Measurements from ENCODE around the gene MACROD2.

MACROD2 gene

DNA sequence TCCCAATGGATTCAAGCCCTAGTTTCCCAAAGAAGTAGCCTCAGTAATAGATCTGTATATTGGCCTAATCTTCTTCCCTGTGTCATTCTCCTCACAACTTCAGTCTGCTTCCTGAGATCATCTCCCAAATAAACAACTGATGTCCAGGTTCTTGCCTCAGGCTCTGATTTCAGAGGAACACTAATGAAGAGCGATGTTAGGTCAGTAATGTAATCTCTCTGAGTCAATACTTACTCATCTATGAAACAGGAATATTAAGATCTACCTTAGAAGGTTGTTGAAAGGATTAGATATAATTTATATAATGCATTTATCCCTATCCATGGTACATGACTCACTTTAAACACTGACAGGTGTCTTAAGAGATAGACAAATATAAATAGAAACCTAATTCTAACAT is 588.1 kb downstream of the MACROD2 start:
- Mint-ChIP-seq H3K4me1 (ENCODE audit: low read depth) (no peaks in the 10 kb centered on the region), H3K36me3 (ENCODE audit: low read depth) (no peaks in the 10 kb centered on the region), H3K27ac (no peak overlapping the region), H3K9me3 (peaks cover 18% of the 10 kb centered on the region), H3K27me3 (ENCODE audit: low read depth) (no peaks in the 10 kb centered on the region), H3K4me3 (no peak overlapping the region)

- no peaks in the 10 kb centered on the region for H3K9me3 Mint-ChIP-seq
These were observed 594.1 kb downstream of the MACROD2 start for GRCh38 chr20:14589383-14589782.

DNA sequence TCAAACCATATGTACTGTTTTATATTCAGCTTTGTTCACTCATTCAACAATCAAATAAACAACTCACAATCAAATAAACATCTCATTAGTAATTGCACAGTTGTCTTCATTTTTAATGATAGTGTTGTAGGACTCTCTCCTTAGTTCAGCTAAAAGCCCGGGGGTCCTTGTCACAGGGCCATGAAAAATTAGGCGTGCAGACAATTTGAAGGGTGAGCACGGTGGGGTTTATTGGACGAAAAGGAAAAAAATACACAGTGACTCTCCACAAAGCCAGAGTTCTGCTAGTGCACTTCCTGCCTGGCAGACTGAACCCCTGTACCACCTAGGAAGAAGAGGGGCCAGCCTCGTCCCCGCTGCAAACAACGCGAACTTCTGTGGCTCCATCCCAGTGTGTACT is 599.7 kb downstream of the MACROD2 start:
- H3K36me3 Mint-ChIP-seq (ENCODE audit: low read depth): no peaks in the 10 kb centered on the region
- no peak overlapping the region for H3K27ac Mint-ChIP-seq
- no peaks in the 10 kb centered on the region for H3K27me3 Mint-ChIP-seq (ENCODE audit: low read depth)
- H3K9me3 Mint-ChIP-seq: peaks cover 3% of the 10 kb centered on the region
- no peak overlapping the region for H3K4me3 Mint-ChIP-seq
- H3K4me1 Mint-ChIP-seq (ENCODE audit: low read depth): no peaks in the 10 kb centered on the region

More at GRCh38 chr20:14589383-14589782, 594.1 kb downstream of the MACROD2 start:
- H3K4me3 Mint-ChIP-seq: no peak overlapping the region
- H3K27me3 Mint-ChIP-seq (ENCODE audit: low read depth): no peaks in the 10 kb centered on the region
- H3K27ac Mint-ChIP-seq: no peak overlapping the region
- H3K4me1 Mint-ChIP-seq (ENCODE audit: low read depth): no peaks in the 10 kb centered on the region
- H3K36me3 Mint-ChIP-seq (ENCODE audit: low read depth): no peaks in the 10 kb centered on the region

GRCh38 chr20:14597206-14597715 is 601.9 kb downstream of the MACROD2 start:
- H3K4me3 Mint-ChIP-seq: no peak overlapping the region
- H3K36me3 Mint-ChIP-seq (ENCODE audit: low read depth): no peaks in the 10 kb centered on the region
- no peaks in the 10 kb centered on the region for H3K4me1 Mint-ChIP-seq (ENCODE audit: low read depth)
- H3K9me3 Mint-ChIP-seq: peaks cover 3% of the 10 kb centered on the region
- no peaks in the 10 kb centered on the region for H3K27me3 Mint-ChIP-seq (ENCODE audit: low read depth)
- H3K27ac Mint-ChIP-seq: no peak overlapping the region

DNA sequence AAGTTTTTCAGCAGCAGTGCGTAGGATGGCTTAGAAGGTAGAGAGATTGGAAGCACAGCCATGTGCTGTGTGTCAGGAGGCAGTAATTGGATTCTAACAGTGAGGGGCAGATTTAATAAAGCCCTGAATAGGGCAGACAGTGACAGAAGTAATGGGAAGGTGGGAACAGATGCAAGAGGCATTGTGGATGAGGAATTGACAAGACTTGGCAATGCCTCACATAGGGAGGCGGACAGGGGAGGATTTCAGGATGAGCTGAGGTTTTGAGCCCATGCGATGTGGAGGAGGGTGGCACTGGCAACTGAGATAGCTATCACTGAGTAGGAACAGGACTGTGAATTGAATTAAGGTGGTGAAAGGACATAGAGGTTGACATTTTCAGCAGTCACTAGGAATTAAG is 604.3 kb downstream of the MACROD2 start:
- H3K27ac Mint-ChIP-seq: no peak overlapping the region
- H3K36me3 Mint-ChIP-seq (ENCODE audit: low read depth): no peaks in the 10 kb centered on the region
- H3K4me3 Mint-ChIP-seq: no peak overlapping the region
- peaks cover 10% of the 10 kb centered on the region for H3K9me3 Mint-ChIP-seq
- no peaks in the 10 kb centered on the region for H3K4me1 Mint-ChIP-seq (ENCODE audit: low read depth)
- no peaks in the 10 kb centered on the region for H3K27me3 Mint-ChIP-seq (ENCODE audit: low read depth)

- Mint-ChIP-seq H3K4me1 (ENCODE audit: low read depth) (no peaks in the 10 kb centered on the region), H3K36me3 (ENCODE audit: low read depth) (no peaks in the 10 kb centered on the region), H3K4me3 (no peak overlapping the region), H3K9me3 (peaks cover 7% of the 10 kb centered on the region), H3K27me3 (ENCODE audit: low read depth) (no peaks in the 10 kb centered on the region), H3K27ac (no peak overlapping the region)
These were observed 605.2 kb downstream of the MACROD2 start for GRCh38 chr20:14600527-14600926.

GRCh38 chr20:14604143-14604542 is 608.8 kb downstream of the MACROD2 start:
- H3K27ac Mint-ChIP-seq: no peak overlapping the region
- no peak overlapping the region for H3K4me3 Mint-ChIP-seq
- H3K4me1 Mint-ChIP-seq (ENCODE audit: low read depth): no peaks in the 10 kb centered on the region
- H3K36me3 Mint-ChIP-seq (ENCODE audit: low read depth): no peaks in the 10 kb centered on the region
- H3K9me3 Mint-ChIP-seq: peaks cover 7% of the 10 kb centered on the region
- no peaks in the 10 kb centered on the region for H3K27me3 Mint-ChIP-seq (ENCODE audit: low read depth)

- Mint-ChIP-seq H3K27ac (no peak overlapping the region), H3K27me3 (ENCODE audit: low read depth) (no peaks in the 10 kb centered on the region), H3K4me3 (no peak overlapping the region), H3K36me3 (ENCODE audit: low read depth) (no peaks in the 10 kb centered on the region), H3K4me1 (ENCODE audit: low read depth) (no peaks in the 10 kb centered on the region), H3K9me3 (peaks cover 3% of the 10 kb centered on the region)
These were observed 614.3 kb downstream of the MACROD2 start for GRCh38 chr20:14609328-14610221.

DNA sequence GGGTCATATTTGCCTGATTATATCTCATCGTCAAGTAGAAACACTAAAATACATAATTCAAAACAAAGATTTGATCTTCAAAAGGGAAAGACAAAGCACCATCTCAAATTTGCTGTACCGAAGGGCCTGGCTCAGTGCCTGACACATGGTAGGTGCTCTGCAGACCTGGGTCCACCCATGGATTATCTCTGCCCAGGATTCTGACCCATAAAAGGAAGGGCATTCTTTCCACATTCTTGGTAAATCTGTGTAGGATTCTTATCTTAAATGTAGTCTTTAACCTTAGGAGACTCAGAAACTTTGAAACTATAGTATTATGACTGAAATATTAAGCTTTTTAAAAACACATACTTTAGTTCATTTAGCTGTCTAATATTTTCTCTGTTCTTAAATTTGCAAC is 616.2 kb downstream of the MACROD2 start:
- Mint-ChIP-seq H3K27me3 (ENCODE audit: low read depth) (no peaks in the 10 kb centered on the region), H3K4me1 (ENCODE audit: low read depth) (no peaks in the 10 kb centered on the region), H3K4me3 (no peak overlapping the region), H3K36me3 (ENCODE audit: low read depth) (no peaks in the 10 kb centered on the region), H3K9me3 (peaks cover 12% of the 10 kb centered on the region), H3K27ac (no peak overlapping the region)

DNA sequence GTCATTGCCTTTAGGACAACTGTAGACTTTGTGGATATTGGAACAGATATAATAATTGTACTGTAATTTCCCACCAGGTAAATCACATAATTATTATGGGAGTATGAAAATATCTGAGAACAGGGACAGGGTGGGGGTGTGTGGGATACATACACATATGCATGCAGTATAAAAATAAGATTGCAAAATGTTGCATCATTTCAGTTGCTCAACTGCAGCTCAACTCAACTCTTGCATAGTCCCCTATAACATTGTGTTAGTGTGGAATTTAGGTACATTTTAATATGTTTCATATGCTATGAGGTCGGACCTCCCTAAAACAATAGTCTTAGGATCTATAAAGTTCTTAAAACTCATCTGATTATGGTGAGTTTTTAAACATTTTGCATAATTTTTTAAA is 617.1 kb downstream of the MACROD2 start:
- Mint-ChIP-seq H3K27ac (no peak overlapping the region), H3K36me3 (ENCODE audit: low read depth) (no peaks in the 10 kb centered on the region), H3K4me3 (no peak overlapping the region), H3K4me1 (ENCODE audit: low read depth) (no peaks in the 10 kb centered on the region), H3K27me3 (ENCODE audit: low read depth) (no peaks in the 10 kb centered on the region), H3K9me3 (peaks cover 16% of the 10 kb centered on the region)

DNA sequence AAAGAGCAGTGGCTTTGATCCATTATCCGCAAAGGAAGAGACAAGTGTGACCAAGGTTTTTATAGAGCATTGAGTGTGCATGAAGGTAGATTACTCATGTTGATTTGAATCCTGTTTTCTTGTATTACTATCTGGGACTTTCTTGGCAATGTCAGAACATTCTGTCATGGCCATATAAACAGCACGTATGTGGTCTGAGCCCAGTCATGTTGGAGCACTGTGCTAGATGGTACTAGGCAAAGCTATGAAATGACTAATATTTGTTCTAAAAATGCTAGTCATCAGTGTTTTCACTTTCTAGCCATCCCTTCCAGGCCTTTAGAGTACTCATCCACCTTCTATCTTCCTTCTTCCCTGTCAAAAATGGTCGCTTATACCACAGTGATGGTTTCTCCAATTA is 620.7 kb downstream of the MACROD2 start:
- Mint-ChIP-seq H3K4me3 (no peak overlapping the region), H3K27ac (no peak overlapping the region), H3K27me3 (ENCODE audit: low read depth) (no peaks in the 10 kb centered on the region), H3K9me3 (peaks cover 21% of the 10 kb centered on the region), H3K36me3 (ENCODE audit: low read depth) (no peaks in the 10 kb centered on the region), H3K4me1 (ENCODE audit: low read depth) (no peaks in the 10 kb centered on the region)

DNA sequence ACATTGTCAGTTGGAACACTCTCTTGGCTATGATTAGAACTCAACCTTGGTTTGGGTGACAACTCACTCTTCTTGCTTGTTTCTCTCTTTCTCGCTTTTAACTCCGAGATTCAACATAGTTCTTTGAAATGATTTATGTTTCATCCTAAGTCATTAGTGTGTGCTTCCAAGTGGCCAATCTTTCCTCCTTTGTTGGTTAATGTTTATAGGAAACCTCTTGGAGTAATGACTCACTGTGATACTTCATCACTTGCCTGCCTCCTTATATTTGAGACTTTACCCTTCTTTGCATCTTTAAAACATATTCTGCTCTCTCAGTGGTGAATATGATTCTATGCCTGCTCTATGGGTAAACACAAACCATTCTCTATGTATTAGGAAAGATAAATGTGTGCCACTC is 621.8 kb downstream of the MACROD2 start:
- peaks cover 21% of the 10 kb centered on the region for H3K9me3 Mint-ChIP-seq
- no peaks in the 10 kb centered on the region for H3K4me1 Mint-ChIP-seq (ENCODE audit: low read depth)
- no peak overlapping the region for H3K4me3 Mint-ChIP-seq
- no peaks in the 10 kb centered on the region for H3K27me3 Mint-ChIP-seq (ENCODE audit: low read depth)
- H3K27ac Mint-ChIP-seq: no peak overlapping the region
- H3K36me3 Mint-ChIP-seq (ENCODE audit: low read depth): no peaks in the 10 kb centered on the region

DNA sequence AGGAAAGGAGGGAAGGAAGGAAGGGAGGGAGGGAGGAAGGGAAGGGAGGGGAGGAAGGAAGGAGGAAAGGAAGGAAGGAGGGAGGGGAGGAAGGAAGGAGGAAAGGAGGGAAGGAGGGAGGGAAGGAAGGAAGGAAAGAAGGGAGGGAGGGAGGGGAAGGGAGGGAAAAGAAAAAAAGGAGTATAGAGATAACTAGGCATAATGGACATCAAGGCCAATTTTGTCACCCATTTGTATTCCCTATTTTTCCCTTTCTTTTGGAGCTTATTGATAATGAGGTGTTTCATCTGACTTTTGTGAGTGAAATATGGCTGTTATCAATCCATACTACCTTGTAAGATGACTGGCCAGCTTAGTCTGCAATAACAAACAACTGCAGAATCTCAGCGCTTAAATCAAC is 624.1 kb downstream of the MACROD2 start:
- peaks cover 26% of the 10 kb centered on the region for H3K9me3 Mint-ChIP-seq
- no peaks in the 10 kb centered on the region for H3K27me3 Mint-ChIP-seq (ENCODE audit: low read depth)
- H3K4me3 Mint-ChIP-seq: no peak overlapping the region
- H3K4me1 Mint-ChIP-seq (ENCODE audit: low read depth): no peaks in the 10 kb centered on the region
- H3K36me3 Mint-ChIP-seq (ENCODE audit: low read depth): no peaks in the 10 kb centered on the region
- no peak overlapping the region for H3K27ac Mint-ChIP-seq

- Mint-ChIP-seq H3K36me3 (ENCODE audit: low read depth) (no peaks in the 10 kb centered on the region), H3K27ac (no peak overlapping the region), H3K4me1 (ENCODE audit: low read depth) (no peaks in the 10 kb centered on the region), H3K4me3 (no peak overlapping the region), H3K27me3 (ENCODE audit: low read depth) (no peaks in the 10 kb centered on the region), H3K9me3 (peaks cover 22% of the 10 kb centered on the region)
These were observed 627.5 kb downstream of the MACROD2 start for GRCh38 chr20:14622796-14623195.

- H3K4me3 Mint-ChIP-seq: no peak overlapping the region
- peaks cover 16% of the 10 kb centered on the region for H3K9me3 Mint-ChIP-seq
- no peaks in the 10 kb centered on the region for H3K27me3 Mint-ChIP-seq (ENCODE audit: low read depth)
- no peaks in the 10 kb centered on the region for H3K36me3 Mint-ChIP-seq (ENCODE audit: low read depth)
- no peak overlapping the region for H3K27ac Mint-ChIP-seq
- no peaks in the 10 kb centered on the region for H3K4me1 Mint-ChIP-seq (ENCODE audit: low read depth)
These were observed 635.7 kb downstream of the MACROD2 start for GRCh38 chr20:14631011-14631410.
